Measurements from ENCODE around the gene TRPM6. TPM values are rescaled to one million over a fixed set of nuclear protein-coding genes. Genes with fewer than 3 reads are reported as not detected.

TRPM6 gene
- total RNA-seq, 1 donor from 2014 or later, result 0.10 TPM

DNA sequence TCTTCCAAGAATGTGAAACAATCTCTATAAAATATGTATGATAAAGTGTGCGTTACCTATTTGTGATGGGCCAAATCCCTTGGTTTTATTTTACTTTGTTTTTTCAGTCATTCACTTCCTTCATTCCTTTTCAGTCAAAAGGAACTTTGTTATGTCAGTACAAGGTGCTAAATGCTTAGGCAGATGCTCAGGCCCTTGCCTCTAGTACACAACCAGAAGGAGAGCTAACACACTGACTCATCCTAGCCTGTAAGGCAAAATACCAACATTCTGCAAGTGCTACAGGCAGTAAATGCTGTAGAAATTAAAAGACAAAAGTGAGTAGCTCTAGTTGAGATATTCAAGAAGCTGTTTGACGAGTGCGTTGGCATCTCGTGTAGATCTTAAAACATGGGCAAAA lies 49.4 kb downstream of the TRPM6 start:
- Mint-ChIP-seq H3K27ac (no peak overlapping the region), H3K27me3 (no peaks in the 10 kb centered on the region), H3K36me3 (ENCODE audit: insufficient read depth) (no peaks in the 10 kb centered on the region), H3K9me3 (ENCODE audit: low read depth) (peaks cover 3% of the 10 kb centered on the region), H3K4me1 (ENCODE audit: low read depth) (no peaks in the 10 kb centered on the region), H3K4me3 (ENCODE audit: low read depth) (no peak overlapping the region)
- no peak for TF ChIP-seq CTCF (IDR thresholded peaks at IDR 0.05; ENCODE audit: unreplicated experiment)
- no peak for DNase-seq (ENCODE audit: low spot score, unreplicated experiment)

DNA sequence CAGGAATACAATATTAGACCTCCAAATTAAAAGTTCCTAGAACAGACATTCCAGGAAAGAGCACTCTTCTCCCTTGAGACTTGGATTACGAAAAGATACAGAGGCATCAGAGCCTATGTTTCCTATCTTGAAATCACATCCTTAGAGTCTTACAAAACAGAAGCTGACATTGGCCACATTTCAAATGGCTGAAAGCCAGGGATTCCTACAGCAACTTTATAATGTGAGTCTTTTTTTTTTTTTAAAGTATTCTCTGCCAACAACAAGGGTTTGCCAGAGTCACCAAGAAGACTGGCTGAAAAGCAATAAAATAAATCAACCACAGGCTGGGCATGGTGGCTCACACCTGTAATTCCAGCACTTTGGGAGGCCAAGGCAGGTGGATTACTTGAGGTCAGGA lies 63.1 kb downstream of the TRPM6 start:
- H3K4me3 Mint-ChIP-seq (ENCODE audit: low read depth), result no peak overlapping the region
- no peaks in the 10 kb centered on the region for H3K4me1 Mint-ChIP-seq (ENCODE audit: low read depth)
- H3K27ac Mint-ChIP-seq, result no peak overlapping the region
- H3K9me3 Mint-ChIP-seq (ENCODE audit: low read depth), result no peaks in the 10 kb centered on the region
- no peak for TF ChIP-seq CTCF (IDR thresholded peaks at IDR 0.05; ENCODE audit: unreplicated experiment)
- H3K27me3 Mint-ChIP-seq, result no peaks in the 10 kb centered on the region
- no peaks in the 10 kb centered on the region for H3K36me3 Mint-ChIP-seq (ENCODE audit: insufficient read depth)
- DNase-seq (ENCODE audit: low spot score, unreplicated experiment), result no peak

DNA sequence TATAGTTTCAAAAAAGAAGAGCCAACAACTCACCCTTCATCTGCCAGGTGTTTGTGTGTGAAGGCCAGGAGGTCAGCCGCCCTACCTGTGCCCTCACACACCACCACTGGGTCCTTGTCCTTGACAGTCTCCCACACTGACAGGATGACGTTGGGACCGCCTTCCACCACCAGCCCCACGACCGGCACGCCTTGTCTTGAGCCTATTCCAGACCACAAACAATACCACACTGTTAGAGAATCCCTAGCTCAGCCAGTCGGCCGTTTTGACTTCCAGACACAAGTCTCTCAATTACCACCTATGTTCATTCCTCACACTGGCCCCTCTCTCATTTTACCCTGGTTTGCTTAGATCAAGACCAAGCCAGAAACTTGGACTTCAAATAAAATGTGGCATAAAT lies 66.1 kb downstream of the TRPM6 start:
- no peak for DNase-seq (ENCODE audit: low spot score, unreplicated experiment)
- TF ChIP-seq CTCF (IDR thresholded peaks at IDR 0.05; ENCODE audit: unreplicated experiment), result no peak
- H3K9me3 Mint-ChIP-seq (ENCODE audit: low read depth), result no peaks in the 10 kb centered on the region
- no peak overlapping the region for H3K4me3 Mint-ChIP-seq (ENCODE audit: low read depth)
- no peaks in the 10 kb centered on the region for H3K36me3 Mint-ChIP-seq (ENCODE audit: insufficient read depth)
- no peaks in the 10 kb centered on the region for H3K4me1 Mint-ChIP-seq (ENCODE audit: low read depth)
- no peaks in the 10 kb centered on the region for H3K27me3 Mint-ChIP-seq
- no peak overlapping the region for H3K27ac Mint-ChIP-seq

DNA sequence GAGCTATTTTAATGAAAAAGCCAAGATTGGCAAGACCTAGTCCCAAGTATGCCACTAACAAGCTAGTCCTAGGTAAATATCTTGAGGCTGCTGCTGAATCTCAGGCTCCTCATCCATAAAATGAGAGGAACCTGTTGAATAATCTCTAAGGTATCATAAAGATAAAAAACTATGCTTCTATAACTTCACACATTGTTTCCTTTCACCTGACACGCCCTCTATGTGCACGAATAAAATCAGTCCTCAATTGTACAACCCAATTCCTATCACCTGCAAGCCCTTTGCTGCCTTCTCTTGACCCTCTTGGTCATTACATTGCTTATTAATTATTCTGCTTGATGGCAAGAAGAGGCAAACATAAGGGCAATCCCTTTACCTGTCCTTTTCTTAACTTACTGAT lies 69.9 kb downstream of the TRPM6 start:
- no peaks in the 10 kb centered on the region for H3K36me3 Mint-ChIP-seq (ENCODE audit: insufficient read depth)

DNA sequence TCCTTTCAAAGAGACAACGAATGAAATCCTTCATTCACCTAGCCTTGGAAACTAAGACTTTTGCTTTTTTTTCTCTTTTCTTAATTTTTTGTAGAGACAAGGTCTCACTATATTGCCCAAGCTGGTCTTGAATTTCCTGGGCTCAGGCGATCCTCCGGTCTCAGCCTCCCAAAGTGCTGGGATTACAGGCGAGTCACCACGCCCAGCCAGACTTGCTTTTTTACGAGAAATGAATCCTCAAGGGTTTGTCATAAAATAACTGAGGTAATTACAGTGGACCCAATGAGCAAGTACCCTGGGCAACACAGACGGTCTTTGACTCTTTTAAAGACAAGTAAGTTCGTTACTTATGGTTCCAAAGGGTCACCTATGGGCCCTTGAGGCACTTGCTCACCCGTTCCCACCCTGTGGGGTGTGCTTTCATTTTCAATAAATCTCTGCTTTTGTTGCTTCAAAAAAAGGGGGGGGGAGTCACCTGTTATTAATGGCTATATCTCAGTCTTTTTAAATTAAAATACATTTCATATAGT lies 70.4 kb downstream of the TRPM6 start:
- Mint-ChIP-seq H3K4me3 (ENCODE audit: low read depth) (no peak overlapping the region), H3K4me1 (ENCODE audit: low read depth) (no peaks in the 10 kb centered on the region), H3K36me3 (ENCODE audit: insufficient read depth) (no peaks in the 10 kb centered on the region), H3K27ac (no peak overlapping the region), H3K9me3 (ENCODE audit: low read depth) (no peaks in the 10 kb centered on the region), H3K27me3 (no peaks in the 10 kb centered on the region)
- no peak for TF ChIP-seq CTCF (IDR thresholded peaks at IDR 0.05; ENCODE audit: unreplicated experiment)
- no peak for DNase-seq (ENCODE audit: low spot score, unreplicated experiment)

More for the DNA sequence above, 69.9 kb downstream of the TRPM6 start:
- Mint-ChIP-seq H3K27ac (no peak overlapping the region), H3K27me3 (no peaks in the 10 kb centered on the region), H3K4me3 (ENCODE audit: low read depth) (no peak overlapping the region), H3K4me1 (ENCODE audit: low read depth) (no peaks in the 10 kb centered on the region), H3K9me3 (ENCODE audit: low read depth) (no peaks in the 10 kb centered on the region)
- TF ChIP-seq CTCF (IDR thresholded peaks at IDR 0.05; ENCODE audit: unreplicated experiment), result no peak
- DNase-seq (ENCODE audit: low spot score, unreplicated experiment), result no peak
